Measurements from ENCODE around the gene PTGIS. TPM values are rescaled to one million over a fixed set of nuclear protein-coding genes. Genes with fewer than 3 reads are reported as not detected.

PTGIS gene
- total RNA-seq, 2 donors from 2014 or later: 14.1 to 20.9 TPM

GRCh38 chr20:49519212-49519712, 48.7 kb downstream of the PTGIS start:
- H3K36me3 Mint-ChIP-seq (ENCODE audit: low read depth): peaks cover 7% of the 10 kb centered on the region
- WGBS, 2 experiments (ENCODE audit: insufficient coverage in 1 of 2, insufficient read length in 1 of 2): 79 to 95% methylated on average over 3 to 4 of the region's 4 CpGs
- Histone ChIP-seq H3K9ac (ENCODE audit: extremely low read depth, low read length, poor library complexity, severe bottlenecking) (no peak overlapping the region), H3K27me3 (ENCODE audit: control insufficient read depth, insufficient read depth, low read length, poor library complexity, severe bottlenecking) (no peaks in the 10 kb centered on the region), H3K4me3 (ENCODE audit: low read length) (no peak overlapping the region), H3K4me1 (ENCODE audit: control insufficient read depth, insufficient read depth, low read length) (no peaks in the 10 kb centered on the region), H3K27ac (ENCODE audit: low read depth, low read length) (no peak overlapping the region), H3K9me3 (ENCODE audit: control insufficient read depth, low read length) (no peaks in the 10 kb centered on the region), H3K36me3 (ENCODE audit: control insufficient read depth, insufficient read depth, low read length) (no peaks in the 10 kb centered on the region)
- no peaks in the 10 kb centered on the region for H3K27me3 Mint-ChIP-seq (ENCODE audit: insufficient read depth)
- no peak overlapping the region for H3K4me3 Mint-ChIP-seq
- DNase-seq: no peak
- no peaks in the 10 kb centered on the region for H3K4me1 Mint-ChIP-seq
- H3K9me3 Mint-ChIP-seq: peaks cover 2% of the 10 kb centered on the region
- no peak overlapping the region for H3K27ac Mint-ChIP-seq
- no peak for TF ChIP-seq CTCF (conservative IDR thresholded peaks at IDR 0.05)

- H3K4me3 ChIP-seq (ENCODE audit: low read length): no peak overlapping the region
- no peak overlapping the region for H3K9ac ChIP-seq (ENCODE audit: extremely low read depth, low read length, poor library complexity, severe bottlenecking)
- Mint-ChIP-seq H3K9me3 (no peaks in the 10 kb centered on the region), H3K27ac (no peak overlapping the region), H3K27me3 (ENCODE audit: insufficient read depth) (no peaks in the 10 kb centered on the region), H3K36me3 (ENCODE audit: low read depth) (peaks cover 2% of the 10 kb centered on the region), H3K4me3 (no peak overlapping the region), H3K4me1 (no peaks in the 10 kb centered on the region)
- WGBS, 2 experiments (ENCODE audit: insufficient coverage in 1 of 2, insufficient read length in 1 of 2): 75 to 95% methylated on average over 1 to 5 of the region's 5 CpGs
- TF ChIP-seq CTCF (conservative IDR thresholded peaks at IDR 0.05): no peak
- H3K9me3 ChIP-seq (ENCODE audit: control insufficient read depth, low read length): no peaks in the 10 kb centered on the region
- no peaks in the 10 kb centered on the region for H3K27me3 ChIP-seq (ENCODE audit: control insufficient read depth, insufficient read depth, low read length, poor library complexity, severe bottlenecking)
- no peaks in the 10 kb centered on the region for H3K4me1 ChIP-seq (ENCODE audit: control insufficient read depth, insufficient read depth, low read length)
- H3K36me3 ChIP-seq (ENCODE audit: control insufficient read depth, insufficient read depth, low read length): no peaks in the 10 kb centered on the region
- DNase-seq: no peak
- H3K27ac ChIP-seq (ENCODE audit: low read depth, low read length): no peak overlapping the region
Measured at GRCh38 chr20:49518576-49518975, 49.4 kb downstream of the PTGIS start.

- 96 to 97% methylated on average over 4 of the region's 4 CpGs for WGBS, 2 experiments (ENCODE audit: insufficient coverage in 1 of 2, insufficient read length in 1 of 2)
- Mint-ChIP-seq H3K4me3 (no peak overlapping the region), H3K27me3 (ENCODE audit: insufficient read depth) (no peaks in the 10 kb centered on the region), H3K27ac (no peak overlapping the region), H3K4me1 (no peaks in the 10 kb centered on the region), H3K36me3 (ENCODE audit: low read depth) (no peaks in the 10 kb centered on the region), H3K9me3 (no peaks in the 10 kb centered on the region)
- Histone ChIP-seq H3K36me3 (ENCODE audit: control insufficient read depth, insufficient read depth, low read length) (no peaks in the 10 kb centered on the region), H3K9ac (ENCODE audit: extremely low read depth, low read length, poor library complexity, severe bottlenecking) (no peak overlapping the region), H3K4me3 (ENCODE audit: low read length) (no peak overlapping the region), H3K27ac (ENCODE audit: low read depth, low read length) (no peak overlapping the region), H3K9me3 (ENCODE audit: control insufficient read depth, low read length) (no peaks in the 10 kb centered on the region), H3K27me3 (ENCODE audit: control insufficient read depth, insufficient read depth, low read length, poor library complexity, severe bottlenecking) (no peaks in the 10 kb centered on the region), H3K4me1 (ENCODE audit: control insufficient read depth, insufficient read depth, low read length) (no peaks in the 10 kb centered on the region)
- no peak for TF ChIP-seq CTCF (conservative IDR thresholded peaks at IDR 0.05)
- no peak for DNase-seq
Measured at GRCh38 chr20:49517805-49518100, 50.2 kb downstream of the PTGIS start.

Data from endodermal cell (in vitro differentiated cells).